Fibroblast of gingiva (primary cell): Measurements from ENCODE around the gene ADAM12.
A peak's percentile ranks its signal among the peaks of the same experiment; 100 is the strongest.

ENCODE experiments used
- DNase-seq: peaks from one replicate; pipeline ENCODE4 v3.0.0-alpha.2; 2011; ENCODE audit warnings: low read depth

Gene ADAM12

DNA sequence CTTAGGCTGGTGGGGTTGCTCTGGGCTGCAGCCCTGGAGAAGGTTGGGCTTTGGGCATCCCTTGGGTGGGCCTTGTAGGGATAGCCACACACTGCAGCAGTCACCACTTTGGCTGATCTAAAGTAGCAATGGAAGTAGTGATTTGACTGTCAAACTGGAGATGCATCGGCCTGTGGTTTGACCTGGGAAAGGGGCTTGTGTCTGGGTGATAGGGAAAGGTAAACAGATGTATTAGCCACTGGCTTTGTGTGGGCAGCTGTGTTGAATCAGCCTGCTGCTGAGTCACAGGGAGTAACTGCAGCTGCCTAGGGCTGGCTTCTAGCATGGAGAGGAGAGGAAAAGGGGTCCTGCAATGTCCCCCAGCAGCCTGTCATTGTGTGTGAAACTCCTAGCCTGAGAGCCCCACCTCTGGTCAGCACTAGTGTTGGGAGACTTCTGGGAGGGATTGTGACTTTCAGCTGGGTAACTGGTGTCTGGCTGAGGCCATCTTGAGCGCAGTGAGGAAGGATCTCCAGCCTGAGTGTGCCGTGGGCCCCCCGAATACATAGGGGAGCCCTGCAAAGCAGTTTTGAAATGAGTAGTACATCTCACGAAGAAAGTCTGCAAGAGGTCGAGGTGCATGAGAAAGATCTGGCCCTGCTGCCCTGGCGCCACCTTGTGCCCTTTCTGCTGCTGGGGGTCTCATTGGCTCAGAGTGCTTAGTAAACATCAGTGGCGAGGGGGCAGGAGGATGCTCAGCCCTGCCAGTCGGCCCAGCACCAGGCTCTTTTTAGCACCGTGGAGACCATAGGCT lies 374.6 kb downstream of the ADAM12 start:
- DNase-seq = peak; percentile 31

DNA sequence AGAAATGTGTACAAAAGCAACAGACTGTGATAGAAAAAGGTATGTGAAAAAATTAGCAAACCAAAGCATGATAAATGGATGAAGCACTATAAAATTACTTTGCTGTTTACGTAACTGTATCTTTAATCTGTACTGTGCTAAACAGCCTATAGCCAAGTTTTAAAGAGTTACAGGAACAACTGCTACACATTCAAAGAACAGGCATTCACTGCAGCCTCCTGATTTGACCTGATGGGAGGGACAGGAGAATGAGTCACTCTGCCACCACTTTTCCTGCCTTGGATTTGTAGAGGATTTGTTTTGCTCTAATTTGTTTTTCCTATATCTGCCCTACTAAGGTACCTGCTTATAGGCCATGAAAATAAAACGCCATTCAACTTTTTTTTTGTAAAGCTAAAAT lies 375.8 kb downstream of the ADAM12 start:
- DNase-seq = no peak

DNA sequence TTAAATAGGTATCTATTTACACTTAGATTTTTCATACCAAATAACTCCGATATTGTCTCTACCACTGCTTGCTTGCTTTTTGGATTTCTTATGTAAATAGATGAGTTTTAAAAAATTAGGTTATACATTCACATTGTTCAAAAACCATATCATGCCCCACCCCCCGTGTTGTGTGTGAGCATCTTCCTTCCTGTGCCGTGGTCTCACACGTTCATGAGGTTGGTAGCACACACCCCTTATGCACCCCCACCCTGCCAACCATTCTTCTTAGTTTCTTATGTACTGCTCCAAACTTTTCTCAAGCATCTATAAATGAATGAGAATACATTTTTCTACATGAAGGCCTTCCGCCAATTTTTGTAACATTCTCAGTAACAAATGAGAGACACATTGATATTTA lies 376.3 kb downstream of the ADAM12 start:
- DNase-seq = no peak

DNA sequence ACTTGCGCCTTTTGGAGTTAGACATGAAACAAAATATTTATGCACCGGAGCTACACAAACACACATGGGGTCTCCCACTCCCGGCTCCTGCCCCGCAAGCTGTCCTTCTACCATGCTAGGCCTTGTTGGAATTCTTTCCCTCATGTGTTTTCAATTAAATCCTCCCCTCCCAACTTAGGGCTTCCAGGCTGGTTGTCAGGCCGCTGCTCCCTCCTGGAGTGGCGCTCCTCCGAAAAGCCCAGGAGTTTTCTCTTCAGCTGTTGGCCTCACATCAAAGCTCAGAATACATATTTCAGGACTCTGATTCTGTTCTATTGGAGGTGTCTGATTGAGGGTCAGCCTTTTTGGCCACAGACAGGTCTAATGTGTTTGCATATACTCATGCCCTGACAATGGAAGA lies 378.6 kb downstream of the ADAM12 start:
- DNase-seq = no peak

DNA sequence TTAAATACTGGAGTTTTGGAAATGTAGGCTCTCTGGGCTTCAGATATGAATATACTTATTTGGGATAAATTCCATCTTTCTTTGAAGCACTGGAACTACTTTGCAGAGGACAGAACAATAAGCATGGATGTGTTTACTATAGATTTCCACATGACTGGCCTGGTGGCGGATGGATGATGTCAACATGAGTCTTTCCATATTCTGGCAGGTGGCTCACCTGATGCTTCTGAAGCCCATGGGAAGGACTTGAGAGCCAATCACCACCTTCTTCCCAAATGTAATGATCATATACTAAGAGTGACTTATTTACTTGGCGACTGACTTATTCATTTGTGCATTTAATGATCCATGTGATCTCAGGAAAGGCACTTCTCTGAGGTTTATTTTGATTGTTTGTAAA lies 381.4 kb downstream of the ADAM12 start:
- no peak for DNase-seq

DNA sequence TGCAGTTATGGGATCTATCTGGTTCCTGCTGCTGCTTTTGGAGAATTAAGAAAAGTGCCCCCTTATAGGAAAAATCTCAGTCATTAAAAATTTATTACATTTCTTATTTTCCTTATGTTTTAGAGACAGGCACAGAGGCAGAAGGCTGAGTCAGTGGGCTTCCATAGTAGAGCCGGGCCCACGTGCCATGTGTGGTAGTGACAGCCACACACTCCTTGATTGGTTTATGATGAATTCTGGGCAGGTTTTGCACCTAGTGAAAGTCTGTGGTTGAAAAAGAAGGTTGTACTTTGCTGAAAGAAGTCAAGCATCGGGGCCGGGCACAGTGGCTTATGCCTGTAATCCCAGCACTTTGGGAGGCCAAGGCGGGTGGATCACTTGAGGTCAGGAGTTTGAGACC lies 382.0 kb downstream of the ADAM12 start:
- DNase-seq = no peak

DNA sequence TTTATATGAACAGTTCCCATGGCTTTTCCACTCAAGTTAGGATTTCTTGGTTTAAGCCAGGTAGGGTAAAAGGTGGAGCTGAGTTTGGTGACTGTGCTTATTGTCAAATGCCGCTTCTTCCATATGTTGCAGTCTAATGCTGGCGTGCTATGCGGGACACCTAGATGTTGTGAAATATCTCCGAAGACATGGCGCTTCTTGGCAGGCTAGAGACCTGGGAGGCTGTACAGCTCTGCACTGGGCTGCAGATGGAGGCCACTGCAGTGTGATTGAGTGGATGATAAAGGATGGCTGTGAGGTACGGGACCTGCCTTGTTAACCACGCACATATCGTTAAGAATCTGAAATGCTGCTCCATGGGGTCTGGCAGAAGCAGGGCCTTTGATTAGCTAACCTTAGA lies 383.5 kb downstream of the ADAM12 start:
- DNase-seq = no peak

DNA sequence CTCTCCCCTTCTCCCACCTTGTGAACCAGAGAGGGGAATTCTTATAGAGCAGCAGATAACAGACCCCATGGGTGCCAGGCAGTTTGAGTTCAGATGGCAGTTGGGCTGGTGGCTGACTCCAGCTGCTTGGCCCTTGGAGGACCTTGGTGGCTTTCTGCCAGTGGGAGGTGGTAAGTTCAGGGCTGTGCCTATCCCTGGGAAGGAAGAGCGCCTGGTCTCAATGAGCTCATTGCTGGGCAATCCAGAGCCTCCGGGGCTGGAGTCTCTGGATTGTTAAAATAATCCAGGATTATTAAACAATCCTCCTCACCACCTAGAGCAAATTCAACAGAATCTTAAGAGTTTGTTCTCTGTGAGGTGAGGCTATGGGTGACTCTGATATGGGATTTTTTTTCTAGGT lies 386.7 kb downstream of the ADAM12 start:
- no peak for DNase-seq

DNA sequence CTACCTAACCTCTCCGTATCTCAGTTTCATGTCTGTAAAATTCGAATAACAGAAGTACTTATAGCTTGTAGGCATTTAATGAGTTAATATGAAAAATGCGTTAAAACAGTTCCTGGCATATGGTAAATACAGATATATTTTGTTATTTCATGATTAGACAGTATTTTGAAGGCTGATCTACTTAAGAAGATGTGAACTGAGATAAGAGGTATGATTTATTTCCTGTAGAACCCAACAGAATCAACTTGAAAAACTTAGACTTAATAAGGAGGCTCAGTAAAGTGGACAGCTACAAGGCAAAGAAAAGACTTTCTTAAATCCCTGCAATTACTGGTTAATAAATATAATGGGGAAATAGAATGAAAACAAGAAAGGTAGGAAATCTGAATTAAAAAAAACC lies 388.6 kb downstream of the ADAM12 start:
- DNase-seq = no peak

DNA sequence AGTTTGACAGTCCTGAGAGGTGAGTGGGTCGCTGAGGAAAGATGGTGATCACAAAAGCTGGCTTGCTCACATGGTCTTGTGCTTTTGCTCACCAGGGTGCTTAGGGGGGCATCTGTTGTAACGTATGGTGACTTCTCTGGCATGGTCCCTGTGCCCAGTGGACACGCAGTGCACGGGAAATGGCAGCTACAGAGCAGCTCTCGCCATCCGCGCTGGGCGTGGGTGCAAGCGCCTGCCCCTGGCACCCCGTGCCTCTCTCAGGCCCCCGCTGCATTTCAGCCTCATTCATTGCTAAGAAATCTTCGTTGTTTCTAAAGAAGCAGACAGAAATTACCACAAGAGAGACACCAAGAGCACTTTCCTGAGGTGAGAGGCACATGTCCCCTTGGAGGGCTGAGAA lies 390.7 kb downstream of the ADAM12 start:
- DNase-seq = no peak

DNA sequence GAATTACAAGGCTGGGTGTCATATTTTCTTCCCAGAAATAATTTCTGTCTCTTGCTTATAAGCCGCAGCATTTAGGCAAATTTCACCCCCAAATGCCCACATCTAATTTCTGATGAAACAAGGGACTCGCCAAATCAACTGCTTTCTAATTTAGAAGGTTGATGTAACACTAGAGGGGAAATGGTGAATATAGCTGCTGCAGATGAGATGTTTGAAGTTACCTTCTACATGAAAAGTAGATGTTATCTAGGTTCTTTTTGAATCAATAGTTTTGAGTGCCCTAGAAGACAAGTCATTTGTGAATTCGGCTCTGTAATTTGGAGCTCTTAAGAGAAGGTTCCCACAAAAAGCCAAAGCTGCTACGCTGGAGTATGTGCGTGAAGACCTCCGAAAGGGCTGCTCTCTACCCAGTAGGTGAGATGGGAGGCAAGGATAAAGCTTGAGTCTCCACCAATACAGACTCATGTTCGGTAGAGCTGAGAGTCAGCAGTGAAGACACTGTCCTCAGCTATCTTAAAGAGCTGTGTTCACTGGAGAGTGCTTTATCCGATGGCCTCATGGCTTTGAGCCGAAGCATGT lies 392.5 kb downstream of the ADAM12 start:
- DNase-seq = no peak

DNA sequence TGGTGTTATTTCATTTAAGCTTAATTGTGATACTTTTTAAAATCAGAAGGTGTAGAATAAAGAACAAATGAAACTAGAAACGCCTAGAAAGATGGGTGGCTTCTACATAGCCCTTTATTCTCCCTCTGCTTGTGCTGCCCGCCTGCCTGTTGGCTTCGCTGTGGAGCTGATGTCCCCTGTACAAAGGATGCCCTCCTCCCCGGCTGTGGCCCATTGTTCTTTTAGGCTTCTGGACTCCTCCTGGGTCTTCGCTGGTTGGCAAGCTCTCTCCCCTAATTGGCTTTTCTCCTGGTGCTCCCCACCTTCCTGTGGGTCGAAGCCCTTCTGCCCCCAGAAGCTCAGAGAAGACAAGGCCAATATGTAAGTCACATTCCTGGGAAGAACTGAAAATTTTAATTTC lies 393.7 kb downstream of the ADAM12 start:
- DNase-seq = no peak

DNA sequence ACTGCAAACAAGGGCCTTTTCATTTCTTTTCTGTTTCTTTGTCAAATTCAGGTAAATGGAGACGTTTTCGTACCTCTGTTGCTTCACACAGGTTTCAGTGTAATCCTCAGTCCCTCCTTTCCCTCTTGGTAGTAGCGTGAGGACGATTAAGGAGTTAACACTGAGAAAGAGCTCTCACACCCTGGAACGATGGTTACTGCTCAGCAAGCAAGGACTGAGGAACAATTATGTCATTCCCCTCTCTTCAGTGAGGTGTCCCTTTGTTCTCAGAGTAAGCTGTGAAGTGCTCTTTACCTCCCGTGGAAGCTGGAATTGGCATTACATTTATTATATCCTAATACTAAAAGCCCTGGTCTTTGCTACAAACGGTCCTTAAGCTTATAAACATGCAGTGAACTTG lies 396.0 kb downstream of the ADAM12 start:
- DNase-seq = no peak

DNA sequence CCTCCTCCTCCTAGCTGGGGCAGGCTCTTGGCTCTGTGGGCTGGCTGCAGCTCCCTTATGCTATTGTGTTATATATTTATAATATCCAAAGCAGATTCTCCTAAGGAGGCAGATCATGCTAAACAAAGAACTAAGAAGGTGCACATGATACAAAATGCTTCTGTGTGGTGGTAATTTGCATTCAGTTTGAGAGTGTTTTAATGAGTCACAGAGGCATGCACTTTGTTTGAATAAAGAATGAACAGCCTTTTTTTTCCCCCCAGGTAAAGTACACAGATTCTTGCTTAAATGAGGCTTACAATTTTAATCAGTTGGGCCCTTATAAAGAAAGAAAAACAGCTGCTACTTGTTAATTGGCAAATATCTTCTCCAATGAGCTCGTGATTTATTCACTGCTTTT lies 396.9 kb downstream of the ADAM12 start:
- DNase-seq = no peak

DNA sequence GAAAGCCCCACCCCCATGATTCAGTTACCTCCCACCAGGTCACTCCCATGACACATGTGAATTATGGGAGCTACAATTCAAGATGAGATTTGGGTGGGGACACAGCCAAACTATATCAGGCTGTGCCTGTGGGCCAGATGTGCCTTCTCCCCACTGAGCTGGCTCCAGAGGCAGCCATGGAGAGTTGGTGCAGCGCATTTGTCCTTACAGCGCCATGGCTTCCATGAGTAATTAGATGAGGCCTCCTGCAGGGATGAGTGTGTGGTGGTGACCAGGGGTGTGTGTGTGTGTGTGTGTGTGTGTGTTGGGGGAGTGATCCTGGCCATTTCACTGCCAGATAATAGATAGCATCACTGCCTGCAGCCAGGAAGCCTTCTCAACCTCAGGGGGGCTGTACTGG lies 397.3 kb downstream of the ADAM12 start:
- no peak for DNase-seq

DNA sequence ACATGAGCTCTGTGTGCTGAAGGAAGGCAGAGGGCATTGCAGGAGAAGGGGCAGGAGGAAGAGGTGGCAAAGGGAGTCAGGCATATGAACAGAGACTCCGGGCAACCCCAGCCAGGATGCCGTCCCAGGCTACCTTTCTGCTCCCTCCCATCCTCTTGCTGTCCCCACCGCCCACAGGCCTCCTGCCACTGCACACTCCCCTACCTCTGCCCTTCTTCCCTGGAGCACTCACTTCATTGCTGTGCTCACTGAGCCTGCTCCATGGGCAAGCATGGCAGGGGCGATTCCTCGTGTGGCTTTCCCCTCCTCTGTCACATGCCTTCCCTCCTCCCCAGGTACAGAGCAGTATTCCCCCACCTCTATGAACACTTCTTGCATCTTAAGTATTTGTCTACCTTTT lies 398.5 kb downstream of the ADAM12 start:
- no peak for DNase-seq

DNA sequence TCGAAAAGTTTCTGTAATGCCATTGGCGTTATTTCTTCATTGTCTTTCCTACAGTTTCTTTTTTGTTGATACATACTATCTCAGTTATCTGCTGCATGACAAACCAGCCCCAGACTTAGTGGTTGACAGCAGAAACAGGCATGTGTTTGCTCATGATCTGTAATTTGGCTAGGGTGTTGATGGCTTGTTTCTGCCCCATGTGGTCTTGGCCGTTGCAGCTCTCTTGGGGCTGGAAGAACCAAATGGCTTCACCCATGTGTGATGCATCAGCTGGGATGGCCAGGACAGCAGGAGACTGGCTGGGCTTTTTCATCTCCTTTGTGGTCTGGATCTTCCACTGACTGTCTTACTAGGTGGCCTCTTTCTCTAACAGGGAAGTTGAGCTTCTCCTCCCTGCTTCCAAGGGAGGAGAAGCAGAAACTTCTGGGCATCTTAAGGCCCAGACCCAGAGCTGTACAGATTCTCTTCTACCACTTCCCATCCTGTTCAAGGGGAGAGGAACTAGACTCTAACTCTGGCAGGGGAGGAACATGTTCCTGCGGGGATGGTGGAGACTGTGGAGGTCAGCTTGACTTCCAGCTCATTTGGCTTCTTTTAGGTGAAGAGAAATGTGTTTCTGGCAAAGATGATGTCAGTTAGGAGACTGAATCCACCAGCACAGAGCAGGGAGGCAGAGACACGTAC lies 402.6 kb downstream of the ADAM12 start:
- DNase-seq = no peak

DNA sequence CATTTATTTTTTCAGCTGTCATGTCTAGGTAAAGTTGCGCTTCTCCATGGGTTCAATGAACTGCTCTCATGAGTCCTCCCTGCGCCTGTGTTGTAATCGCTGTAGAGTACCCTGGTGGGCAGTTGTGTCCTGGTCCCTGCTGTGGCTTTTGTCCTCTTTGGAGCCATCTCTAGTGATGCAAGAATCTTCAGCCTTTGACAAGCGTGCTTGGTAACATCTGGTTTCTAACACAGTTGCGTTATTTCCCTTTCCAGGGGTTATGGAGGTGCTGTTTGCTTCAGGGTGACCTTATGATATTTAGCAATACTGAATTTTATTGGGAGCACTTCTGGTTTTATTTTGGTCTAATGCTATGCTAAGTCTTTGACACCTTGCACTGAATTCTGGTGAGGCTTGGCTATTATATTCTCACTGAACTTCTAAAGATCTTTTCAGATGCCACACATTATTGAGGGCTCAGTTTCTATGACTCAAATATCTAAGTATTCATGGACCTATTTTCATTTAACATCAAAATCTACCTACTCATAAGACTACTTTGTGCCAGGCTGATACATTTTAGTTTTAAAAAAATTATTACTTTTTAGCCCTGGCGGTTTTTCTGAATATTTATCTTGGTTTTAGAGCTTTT lies 403.3 kb downstream of the ADAM12 start:
- DNase-seq = no peak

DNA sequence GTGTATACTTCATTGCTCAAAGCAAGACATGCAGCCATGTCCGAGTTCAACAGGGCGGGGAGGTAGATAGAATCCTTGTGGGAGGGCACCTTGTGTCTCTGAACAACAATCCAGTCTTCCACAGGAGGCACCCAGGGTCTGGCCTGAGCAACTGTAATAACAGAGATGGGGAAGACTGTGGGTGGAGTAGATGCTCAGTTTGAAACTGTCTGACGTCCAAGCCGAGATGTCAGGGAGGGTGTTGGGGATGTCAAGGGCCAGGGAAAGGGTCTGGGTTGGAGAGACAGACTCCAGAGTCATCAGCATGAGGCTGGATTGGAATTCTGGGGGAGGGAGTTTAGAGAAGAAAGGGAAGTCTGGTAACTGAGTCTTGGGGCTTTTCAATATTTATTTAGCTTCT lies 403.9 kb downstream of the ADAM12 start:
- DNase-seq = no peak

DNA sequence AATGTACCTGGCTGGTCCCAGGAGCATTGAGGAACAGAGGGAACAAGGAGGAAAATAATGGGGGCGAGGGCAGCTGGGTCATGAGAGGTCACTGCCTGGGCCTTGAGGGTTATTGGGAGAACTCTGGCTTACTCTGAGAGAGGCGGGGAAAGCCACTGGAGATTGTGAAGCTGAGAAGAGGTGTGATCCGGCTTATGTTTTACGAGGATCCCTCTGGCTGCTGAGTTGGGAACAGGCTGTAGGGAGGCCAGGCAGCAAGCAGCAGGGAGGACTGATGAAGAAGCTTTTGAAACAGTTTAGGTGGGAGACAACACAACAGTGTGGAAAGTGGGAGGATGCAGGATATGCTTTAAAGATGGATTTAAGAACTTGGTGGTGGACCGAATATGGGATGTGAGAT lies 404.6 kb downstream of the ADAM12 start:
- no peak for DNase-seq

DNA sequence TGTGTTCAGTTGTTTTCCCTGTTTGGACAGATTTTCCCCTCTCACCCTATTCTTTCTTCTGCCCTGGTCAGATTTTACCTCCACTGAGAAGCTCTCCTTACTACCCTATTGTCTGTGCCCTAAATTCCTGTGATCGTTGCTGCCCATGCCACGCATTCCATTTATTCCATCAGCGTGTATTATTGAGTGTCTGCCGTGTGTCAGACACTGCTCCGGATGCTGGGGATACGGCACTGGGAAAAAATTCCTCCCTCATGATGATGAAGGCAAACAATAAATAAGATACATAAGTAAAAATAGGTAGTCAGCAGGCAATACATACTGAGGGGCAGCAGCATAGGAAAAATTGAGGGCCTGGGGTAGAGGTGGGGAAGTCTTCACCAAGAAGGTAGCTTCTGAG lies 405.1 kb downstream of the ADAM12 start:
- DNase-seq = no peak

DNA sequence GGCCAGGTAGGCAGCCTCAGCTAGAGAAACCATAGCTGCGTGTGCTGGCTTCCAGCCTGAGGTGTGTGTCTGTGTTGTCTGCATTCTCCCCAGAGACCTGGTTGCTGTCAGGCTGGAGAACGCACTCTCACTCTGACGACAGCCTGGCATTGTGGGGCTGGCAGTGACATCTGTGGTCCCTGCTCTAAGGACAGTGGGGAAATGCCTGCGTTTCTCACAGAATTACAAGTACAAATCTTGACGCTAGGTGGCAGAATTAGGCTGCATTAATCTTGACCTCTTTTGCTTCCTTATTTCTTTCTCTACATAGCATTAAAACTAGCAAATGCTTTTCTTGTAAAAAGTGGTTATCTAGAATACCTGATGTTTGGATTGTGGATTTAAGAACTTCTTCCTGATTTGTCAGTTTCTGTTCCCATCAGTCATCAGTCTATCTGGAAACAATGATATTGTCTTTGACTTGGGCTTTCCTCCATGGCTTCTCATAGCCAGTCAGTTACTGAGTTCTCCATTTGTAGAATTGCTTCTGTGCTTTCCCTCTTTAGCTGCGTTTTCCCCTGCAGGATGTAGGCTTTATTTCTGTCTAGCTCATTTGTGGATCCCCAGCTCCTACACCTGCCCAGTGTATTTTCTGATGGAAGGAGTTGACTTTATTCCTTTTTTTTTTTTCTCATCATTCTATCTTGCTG lies 405.9 kb downstream of the ADAM12 start:
- peak; percentile 54 for DNase-seq
